HepG2 (cell line): Measurements from ENCODE around the gene ZBTB46. TPM values are rescaled to one million over a fixed set of nuclear protein-coding genes. Genes with fewer than 3 reads are reported as not detected.

Experiments used
- ELF1 ChIP-seq: sonication (generic); formaldehyde crosslinking; IDR thresholded peaks from 2 replicates; pipeline ENCODE4 v1.4.0; 2020; ENCODE audit warnings: missing genetic modification reagents
- HDAC2 ChIP-seq: sonication (generic); formaldehyde crosslinking; IDR thresholded peaks from 2 replicates; pipeline ENCODE4 v1.4.0; 2020; ENCODE audit warnings: missing genetic modification reagents
- KAT7 ChIP-seq: IDR thresholded peaks from 2 replicates; pipeline ENCODE4 v1.6.1; 2018; ENCODE audit warnings: borderline replicate concordance, missing compliant biosample characterization
- MIXL1 ChIP-seq: IDR thresholded peaks from 2 replicates; pipeline ENCODE4 v1.6.1; 2016
- SRF ChIP-seq: IDR thresholded peaks from 2 replicates; pipeline ENCODE4 v1.6.1; 2011; ENCODE audit warnings: mild to moderate bottlenecking, low read depth, low read length, moderate library complexity
- TCF7L2 ChIP-seq: IDR thresholded peaks from 2 replicates; pipeline ENCODE4 v1.6.1; 2011; ENCODE audit warnings: mild to moderate bottlenecking, low read depth, low read length, moderate library complexity
- TRIM24 ChIP-seq: sonication (generic); formaldehyde crosslinking; IDR thresholded peaks from 2 replicates; pipeline ENCODE4 v1.8.0; 2022; ENCODE audit warnings: mild to moderate bottlenecking, missing genetic modification reagents
- YEATS2 ChIP-seq: sonication (generic); formaldehyde crosslinking; IDR thresholded peaks from 2 replicates; pipeline ENCODE4 v1.4.0; 2020; ENCODE audit warnings: missing genetic modification reagents, borderline replicate concordance
- ZHX1 ChIP-seq: sonication (generic); formaldehyde crosslinking; IDR thresholded peaks from 2 replicates; pipeline ENCODE4 v1.8.1; 2022; ENCODE audit warnings: low read depth, mild to moderate bottlenecking, missing genetic modification reagents
- ZNF24 ChIP-seq: fragments of 450-650 bp; IDR thresholded peaks from 2 replicates; pipeline ENCODE4 v1.6.1; 2017; ENCODE audit warnings: antibody characterized with exemption, mild to moderate bottlenecking
- ZNF260 ChIP-seq: sonication (generic); formaldehyde crosslinking; IDR thresholded peaks from 2 replicates; pipeline ENCODE4 v1.4.0; 2020; ENCODE audit warnings: missing genetic modification reagents, low read depth, mild to moderate bottlenecking, borderline replicate concordance
- ZNF326 ChIP-seq: sonication (generic); formaldehyde crosslinking; IDR thresholded peaks from 2 replicates; pipeline ENCODE4 v1.4.0; 2020; ENCODE audit warnings: missing genetic modification reagents, borderline replicate concordance
- ZNF441 ChIP-seq: sonication (generic); formaldehyde crosslinking; IDR thresholded peaks from 2 replicates; pipeline ENCODE4 v1.7.0; 2021; ENCODE audit warnings: missing genetic modification reagents, borderline replicate concordance
- ZNF550 ChIP-seq: sonication (generic); formaldehyde crosslinking; IDR thresholded peaks from 2 replicates; pipeline ENCODE4 v1.4.0; 2020; ENCODE audit warnings: mild to moderate bottlenecking, missing genetic modification reagents, borderline replicate concordance
- ZNF598 ChIP-seq: sonication (generic); formaldehyde crosslinking; IDR thresholded peaks from 2 replicates; pipeline ENCODE4 v1.5.1; 2020; ENCODE audit warnings: mild to moderate bottlenecking, missing genetic modification reagents, borderline replicate concordance
- polyA plus RNA-seq, 8 experiments: library from polyadenylated mRNA; depleted of rRNA in 3 of 8; stranded (reverse) in 7 of 8; unstranded in 1 of 8; fragments of >200 nt; fragmentation: Illumina TruSeq in 4 of 8; extraction: Trizol in 4 of 8; gene quantifications; 2 replicates each; pipeline versions ENCODE4 v1.2.1 to v1.2.3, GENCODE V29; 2011 to 2016; ENCODE audit warnings: low read depth in 4 of 8, missing spikeins in 1 of 8, mixed read lengths in 1 of 8; ENCODE audit not compliant: insufficient read depth in 1 of 8
- total RNA-seq, 5 experiments: library from RNA; depleted of rRNA; stranded (reverse); fragments of >200 nt; fragmentation: Illumina TruSeq; extraction: Trizol; gene quantifications; 2 replicates each; pipeline ENCODE4 v1.2.3, GENCODE V29; 2016; ENCODE audit warnings: low read depth in 1 of 5
- TF ChIP-seq, protein P1 (sequence below): sonication (generic); formaldehyde crosslinking; IDR thresholded peaks from 2 replicates; pipeline ENCODE4 v1.5.1; 2020; ENCODE audit warnings: mild to moderate bottlenecking, missing genetic modification reagents
- TF ChIP-seq, protein P2 (sequence below): sonication (generic); formaldehyde crosslinking; conservative IDR thresholded peaks from 2 replicates; pipeline ENCODE4 v1.4.0; 2020; ENCODE audit warnings: missing genetic modification reagents
- TF ChIP-seq, protein P3 (sequence below): sonication (generic); formaldehyde crosslinking; IDR thresholded peaks from 2 replicates; pipeline ENCODE4 v1.8.0; 2022; ENCODE audit warnings: mild to moderate bottlenecking, missing genetic modification reagents; ENCODE audit not compliant: insufficient replicate concordance
- TF ChIP-seq, protein P4 (sequence below): sonication (generic); formaldehyde crosslinking; IDR thresholded peaks from 2 replicates; pipeline ENCODE4 v1.8.0; 2022; ENCODE audit warnings: mild to moderate bottlenecking, missing genetic modification reagents, borderline replicate concordance

The ZBTB46 gene
- total and polyA plus RNA-seq, 2 of the 13 experiments (the other 11 are each of a cell fraction or from before 2014, with no cell fraction given): 1.6 to 13.5 TPM

DNA sequence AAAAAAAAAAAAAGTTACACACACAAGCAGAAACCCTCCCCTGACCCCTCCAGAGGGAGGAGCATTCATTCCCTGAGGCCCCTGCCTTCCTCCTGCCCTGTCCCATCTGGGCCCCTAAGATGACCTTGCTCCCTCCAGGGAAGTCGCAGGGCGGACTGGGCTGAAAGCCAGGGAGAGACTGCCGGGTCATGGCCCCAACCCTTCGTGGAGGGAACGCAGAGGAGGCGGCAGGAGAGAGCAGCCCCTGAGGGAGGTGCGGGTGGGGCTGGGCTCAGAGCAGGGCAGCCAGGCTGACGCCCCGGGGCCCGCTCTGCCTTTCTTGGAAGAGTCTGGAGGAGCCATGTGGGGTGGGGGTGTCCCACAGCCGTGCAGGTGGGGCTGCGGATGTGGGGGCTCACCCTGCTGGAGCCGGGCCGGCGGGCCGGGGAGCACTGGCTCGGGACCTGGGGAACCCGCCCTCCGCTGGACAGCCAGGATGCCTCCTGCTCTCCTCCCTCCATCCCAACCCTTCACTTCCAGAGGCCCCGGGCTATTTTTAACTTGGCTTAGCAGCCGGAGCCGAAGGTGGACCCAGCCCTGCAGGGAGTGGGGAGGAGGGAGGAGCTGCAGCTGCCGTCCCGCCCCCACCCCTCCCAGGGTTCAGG lies 15.2 kb upstream of the ZBTB46 start (continued):
- TF ChIP-seq, protein P1, sequence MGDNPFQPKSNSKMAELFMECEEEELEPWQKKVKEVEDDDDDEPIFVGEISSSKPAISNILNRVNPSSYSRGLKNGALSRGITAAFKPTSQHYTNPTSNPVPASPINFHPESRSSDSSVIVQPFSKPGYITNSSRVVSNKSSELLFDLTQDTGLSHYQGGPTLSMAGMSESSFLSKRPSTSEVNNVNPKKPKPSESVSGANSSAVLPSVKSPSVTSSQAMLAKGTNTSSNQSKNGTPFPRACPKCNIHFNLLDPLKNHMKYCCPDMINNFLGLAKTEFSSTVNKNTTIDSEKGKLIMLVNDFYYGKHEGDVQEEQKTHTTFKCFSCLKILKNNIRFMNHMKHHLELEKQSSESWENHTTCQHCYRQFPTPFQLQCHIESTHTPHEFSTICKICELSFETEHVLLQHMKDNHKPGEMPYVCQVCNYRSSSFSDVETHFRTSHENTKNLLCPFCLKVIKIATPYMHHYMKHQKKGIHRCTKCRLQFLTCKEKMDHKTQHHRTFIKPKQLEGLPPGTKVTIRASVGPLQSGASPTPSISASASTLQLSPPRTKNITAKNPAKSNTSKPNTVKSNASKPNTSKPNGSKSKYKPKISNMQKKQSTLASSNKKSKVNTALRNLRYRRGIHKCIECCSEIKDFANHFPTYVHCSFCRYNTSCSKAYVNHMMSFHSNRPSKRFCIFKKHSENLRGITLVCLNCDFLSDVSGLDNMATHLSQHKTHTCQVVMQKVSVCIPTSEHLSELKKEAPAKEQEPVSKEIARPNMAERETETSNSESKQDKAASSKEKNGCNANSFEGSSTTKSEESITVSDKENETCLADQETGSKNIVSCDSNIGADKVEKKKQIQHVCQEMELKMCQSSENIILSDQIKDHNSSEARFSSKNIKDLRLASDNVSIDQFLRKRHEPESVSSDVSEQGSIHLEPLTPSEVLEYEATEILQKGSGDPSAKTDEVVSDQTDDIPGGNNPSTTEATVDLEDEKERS (CRISPR knock-in tag): 0 out of 2 replicates have a peak, but pooled peaks have one; percentile 44
- no peak for TF ChIP-seq ELF1 (CRISPR knock-in tag)
- TF ChIP-seq KAT7: no peak
- TF ChIP-seq TRIM24 (CRISPR knock-in tag): no peak
- no peak for TF ChIP-seq YEATS2 (CRISPR knock-in tag)
- no peak for TF ChIP-seq MIXL1
- peak; percentile 59 for TF ChIP-seq HDAC2
- TF ChIP-seq, protein P2, sequence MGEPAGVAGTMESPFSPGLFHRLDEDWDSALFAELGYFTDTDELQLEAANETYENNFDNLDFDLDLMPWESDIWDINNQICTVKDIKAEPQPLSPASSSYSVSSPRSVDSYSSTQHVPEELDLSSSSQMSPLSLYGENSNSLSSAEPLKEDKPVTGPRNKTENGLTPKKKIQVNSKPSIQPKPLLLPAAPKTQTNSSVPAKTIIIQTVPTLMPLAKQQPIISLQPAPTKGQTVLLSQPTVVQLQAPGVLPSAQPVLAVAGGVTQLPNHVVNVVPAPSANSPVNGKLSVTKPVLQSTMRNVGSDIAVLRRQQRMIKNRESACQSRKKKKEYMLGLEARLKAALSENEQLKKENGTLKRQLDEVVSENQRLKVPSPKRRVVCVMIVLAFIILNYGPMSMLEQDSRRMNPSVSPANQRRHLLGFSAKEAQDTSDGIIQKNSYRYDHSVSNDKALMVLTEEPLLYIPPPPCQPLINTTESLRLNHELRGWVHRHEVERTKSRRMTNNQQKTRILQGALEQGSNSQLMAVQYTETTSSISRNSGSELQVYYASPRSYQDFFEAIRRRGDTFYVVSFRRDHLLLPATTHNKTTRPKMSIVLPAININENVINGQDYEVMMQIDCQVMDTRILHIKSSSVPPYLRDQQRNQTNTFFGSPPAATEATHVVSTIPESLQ (CRISPR knock-in tag): no peak
- TF ChIP-seq ZNF326: no peak
- no peak for TF ChIP-seq ZNF260 (CRISPR knock-in tag)
- TF ChIP-seq, protein P3, sequence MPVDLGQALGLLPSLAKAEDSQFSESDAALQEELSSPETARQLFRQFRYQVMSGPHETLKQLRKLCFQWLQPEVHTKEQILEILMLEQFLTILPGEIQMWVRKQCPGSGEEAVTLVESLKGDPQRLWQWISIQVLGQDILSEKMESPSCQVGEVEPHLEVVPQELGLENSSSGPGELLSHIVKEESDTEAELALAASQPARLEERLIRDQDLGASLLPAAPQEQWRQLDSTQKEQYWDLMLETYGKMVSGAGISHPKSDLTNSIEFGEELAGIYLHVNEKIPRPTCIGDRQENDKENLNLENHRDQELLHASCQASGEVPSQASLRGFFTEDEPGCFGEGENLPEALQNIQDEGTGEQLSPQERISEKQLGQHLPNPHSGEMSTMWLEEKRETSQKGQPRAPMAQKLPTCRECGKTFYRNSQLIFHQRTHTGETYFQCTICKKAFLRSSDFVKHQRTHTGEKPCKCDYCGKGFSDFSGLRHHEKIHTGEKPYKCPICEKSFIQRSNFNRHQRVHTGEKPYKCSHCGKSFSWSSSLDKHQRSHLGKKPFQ (CRISPR knock-in tag): no peak
- TF ChIP-seq ZNF24: no peak
- TF ChIP-seq ZNF441 (CRISPR knock-in tag): no peak
- no peak for TF ChIP-seq SRF
- no peak for TF ChIP-seq TCF7L2
- TF ChIP-seq ZNF550 (CRISPR knock-in tag): no peak
- TF ChIP-seq, protein P4, sequence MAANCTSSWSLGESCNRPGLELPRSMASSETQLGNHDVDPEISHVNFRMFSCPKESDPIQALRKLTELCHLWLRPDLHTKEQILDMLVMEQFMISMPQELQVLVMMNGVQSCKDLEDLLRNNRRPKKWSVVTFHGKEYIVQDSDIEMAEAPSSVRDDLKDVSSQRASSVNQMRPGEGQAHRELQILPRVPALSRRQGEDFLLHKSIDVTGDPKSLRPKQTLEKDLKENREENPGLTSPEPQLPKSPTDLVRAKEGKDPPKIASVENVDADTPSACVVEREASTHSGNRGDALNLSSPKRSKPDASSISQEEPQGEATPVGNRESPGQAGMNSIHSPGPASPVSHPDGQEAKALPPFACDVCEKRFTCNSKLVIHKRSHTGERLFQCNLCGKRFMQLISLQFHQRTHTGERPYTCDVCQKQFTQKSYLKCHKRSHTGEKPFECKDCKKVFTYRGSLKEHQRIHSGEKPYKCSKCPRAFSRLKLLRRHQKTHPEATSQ (CRISPR knock-in tag): no peak
- TF ChIP-seq ZNF598 (CRISPR knock-in tag): no peak
- TF ChIP-seq ZHX1 (CRISPR knock-in tag): no peak
